Neural progenitor cell (in vitro differentiated cells): Measurements from ENCODE around the gene BDKRB2. TPM values are rescaled to one million over a fixed set of nuclear protein-coding genes. Genes with fewer than 3 reads are reported as not detected.

Source experiments
- DNase-seq: peaks from one replicate; pipeline ENCODE4 v3.0.0-alpha.2; 2016; ENCODE audit warnings: low spot score
- H2AFZ ChIP-seq: fragments of 200-600 bp; sonication (generic); replicated peaks from 2 replicates; pipeline ENCODE4 v1.6.1; 2016; ENCODE audit warnings: antibody characterized with exemption
- H3F3A ChIP-seq: fragments of 200-600 bp; sonication (generic); 2 replicates; pipeline ENCODE4 v1.6.1; 2016; ENCODE audit warnings: antibody characterized with exemption, low read depth
- H3K27ac ChIP-seq: fragments of 200-600 bp; sonication (generic); 2 replicates; pipeline ENCODE4 v1.5.1; 2016; ENCODE audit warnings: mild to moderate bottlenecking
- H3K27me3 ChIP-seq: fragments of 200-600 bp; sonication (generic); 2 replicates; pipeline ENCODE4 v1.6.1; 2016; ENCODE audit warnings: mild to moderate bottlenecking, moderate library complexity
- H3K36me3 ChIP-seq: fragments of 200-600 bp; sonication (generic); 2 replicates; pipeline ENCODE4 v1.5.1; 2016
- H3K4me1 ChIP-seq: fragments of 200-600 bp; sonication (generic); 2 replicates; pipeline ENCODE4 v1.6.1; 2016; ENCODE audit warnings: mixed run types
- H3K4me2 ChIP-seq: fragments of 200-600 bp; sonication (generic); 2 replicates; pipeline ENCODE4 v1.6.1; 2016
- H3K4me3 ChIP-seq: fragments of 200-600 bp; sonication (generic); 2 replicates; pipeline ENCODE4 v1.5.1; 2016
- H3K79me2 ChIP-seq: fragments of 200-600 bp; sonication (generic); 2 replicates; pipeline ENCODE4 v1.6.1; 2016; ENCODE audit warnings: low read depth
- H3K9ac ChIP-seq: fragments of 200-600 bp; sonication (generic); 2 replicates; pipeline ENCODE4 v1.6.1; 2016
- H3K9me3 ChIP-seq: fragments of 200-600 bp; sonication (generic); 2 replicates; pipeline ENCODE4 v1.5.1; 2016; ENCODE audit warnings: low read depth
- H4K20me1 ChIP-seq: fragments of 200-600 bp; sonication (generic); 2 replicates; pipeline ENCODE4 v1.6.1; 2016; ENCODE audit warnings: low read depth
- H3K27ac Mint-ChIP-seq: 3 replicates; pipeline ENCODE4 v1.8.0; 2021; ENCODE audit warnings: mixed read lengths
- H3K27me3 Mint-ChIP-seq: 2 replicates; pipeline ENCODE4 v1.8.0; 2022; ENCODE audit warnings: low read depth, mild to moderate bottlenecking, inconsistent platforms, moderate library complexity, mixed read lengths; ENCODE audit not compliant: insufficient read depth
- H3K36me3 Mint-ChIP-seq: 3 replicates; pipeline ENCODE4 v1.8.0; 2021; ENCODE audit warnings: mixed read lengths
- H3K4me1 Mint-ChIP-seq: 3 replicates; pipeline ENCODE4 v1.8.0; 2021; ENCODE audit warnings: mixed read lengths
- H3K4me3 Mint-ChIP-seq: 3 replicates; pipeline ENCODE4 v1.8.0; 2021; ENCODE audit warnings: mild to moderate bottlenecking, moderate library complexity, mixed read lengths
- H3K9me3 Mint-ChIP-seq: 3 replicates; pipeline ENCODE4 v1.8.0; 2020; ENCODE audit warnings: mixed read lengths
- CTCF ChIP-seq: fragments of 200-600 bp; sonication (generic); IDR thresholded peaks from 2 replicates; pipeline ENCODE4 v1.5.1; 2017; ENCODE audit warnings: antibody characterized with exemption, mild to moderate bottlenecking
- EZH2 ChIP-seq: fragments of 200-600 bp; sonication (generic); IDR thresholded peaks from 2 replicates; pipeline ENCODE4 v1.6.1; 2017; ENCODE audit warnings: antibody characterized with exemption, mild to moderate bottlenecking, moderate library complexity
- EZH2phosphoT487 ChIP-seq: fragments of 200-600 bp; sonication (generic); IDR thresholded peaks from 2 replicates; pipeline ENCODE4 v1.6.1; 2017; ENCODE audit warnings: antibody characterized with exemption
- total RNA-seq: library from RNA; depleted of rRNA; stranded (reverse); fragments of >200 nt; gene quantifications from 2 replicates; pipeline ENCODE4 v1.2.3, GENCODE V29; 2015; ENCODE audit warnings: low replicate concordance

The BDKRB2 gene
- total RNA-seq, 1 donor from 2014 or later = 0.37 TPM

- Histone ChIP-seq H3K27ac (no peak overlapping the region), H3K79me2 (no peaks in the 10 kb centered on the region), H3K4me3 (no peak overlapping the region), H4K20me1 (no peaks in the 10 kb centered on the region), H3F3A (no peaks in the 10 kb centered on the region), H3K4me2 (no peak overlapping the region), H3K36me3 (no peaks in the 10 kb centered on the region), H3K9me3 (no peaks in the 10 kb centered on the region), H2AFZ (no peak overlapping the region), H3K4me1 (no peaks in the 10 kb centered on the region), H3K9ac (no peak overlapping the region), H3K27me3 (no peaks in the 10 kb centered on the region)
- TF ChIP-seq CTCF (peak; percentile 15), EZH2phosphoT487 (no peak)
- DNase-seq = peak; percentile 31
- Mint-ChIP-seq H3K36me3 (peaks cover 3% of the 10 kb centered on the region), H3K9me3 (peaks cover 12% of the 10 kb centered on the region), H3K4me3 (no peak overlapping the region), H3K27ac (peak overlapping the region; percentile 6), H3K4me1 (peaks cover 6% of the 10 kb centered on the region), H3K27me3 (peaks cover 5% of the 10 kb centered on the region)
Measured at GRCh38 chr14:96225745-96226151, 21.1 kb downstream of the BDKRB2 start.

GRCh38 chr14:96227428-96227827 is 22.8 kb downstream of the BDKRB2 start:
- H3K27ac Mint-ChIP-seq = peak overlapping the region; percentile 62
- DNase-seq = no peak
- H3K36me3 Mint-ChIP-seq = peaks cover 3% of the 10 kb centered on the region
- Histone ChIP-seq H3K79me2 (no peaks in the 10 kb centered on the region), H3K27me3 (no peaks in the 10 kb centered on the region), H2AFZ (no peak overlapping the region), H3K36me3 (no peaks in the 10 kb centered on the region), H3K9me3 (no peaks in the 10 kb centered on the region), H3K27ac (no peak overlapping the region), H3K4me3 (no peak overlapping the region), H3F3A (peaks cover 7% of the 10 kb centered on the region), H3K9ac (no peak overlapping the region), H3K4me2 (no peak overlapping the region), H4K20me1 (peaks cover 5% of the 10 kb centered on the region), H3K4me1 (peaks cover 12% of the 10 kb centered on the region)
- H3K4me1 Mint-ChIP-seq = peaks cover 22% of the 10 kb centered on the region
- H3K9me3 Mint-ChIP-seq = peaks cover 12% of the 10 kb centered on the region
- no peak overlapping the region for H3K4me3 Mint-ChIP-seq
- peaks cover 8% of the 10 kb centered on the region for H3K27me3 Mint-ChIP-seq
- TF ChIP-seq EZH2 (no peak), CTCF (no peak), EZH2phosphoT487 (no peak)

- Mint-ChIP-seq H3K4me3 (peak overlapping the region; percentile 24), H3K27ac (no peak overlapping the region), H3K9me3 (peaks cover 12% of the 10 kb centered on the region), H3K27me3 (peaks cover 10% of the 10 kb centered on the region), H3K36me3 (peaks cover 3% of the 10 kb centered on the region), H3K4me1 (peaks cover 34% of the 10 kb centered on the region)
- Histone ChIP-seq H4K20me1 (peaks cover 5% of the 10 kb centered on the region), H3K9ac (no peak overlapping the region), H3K27me3 (no peaks in the 10 kb centered on the region), H3K9me3 (no peaks in the 10 kb centered on the region), H2AFZ (no peak overlapping the region), H3K4me3 (no peak overlapping the region), H3K4me1 (peaks cover 17% of the 10 kb centered on the region), H3K36me3 (no peaks in the 10 kb centered on the region), H3K4me2 (no peak overlapping the region), H3K79me2 (no peaks in the 10 kb centered on the region), H3F3A (peaks cover 15% of the 10 kb centered on the region), H3K27ac (no peak overlapping the region)
- TF ChIP-seq EZH2phosphoT487 (no peak), EZH2 (no peak), CTCF (no peak)
- no peak for DNase-seq
Measured at GRCh38 chr14:96229315-96229714, 24.7 kb downstream of the BDKRB2 start.
